SHP77 (cell line): ENCODE measurements around the gene C20orf173.
"Not testable (repeated sequence)": the region's sequence is repeated elsewhere in the genome, so short reads cannot be mapped to it uniquely, and the experiment has no call there.

Experiments
- DNase-seq, 2 experiments: peaks; one replicate each; lab custom pipeline; 2025; lab: John Stamatoyannopoulos, UW

The C20orf173 gene

DNA sequence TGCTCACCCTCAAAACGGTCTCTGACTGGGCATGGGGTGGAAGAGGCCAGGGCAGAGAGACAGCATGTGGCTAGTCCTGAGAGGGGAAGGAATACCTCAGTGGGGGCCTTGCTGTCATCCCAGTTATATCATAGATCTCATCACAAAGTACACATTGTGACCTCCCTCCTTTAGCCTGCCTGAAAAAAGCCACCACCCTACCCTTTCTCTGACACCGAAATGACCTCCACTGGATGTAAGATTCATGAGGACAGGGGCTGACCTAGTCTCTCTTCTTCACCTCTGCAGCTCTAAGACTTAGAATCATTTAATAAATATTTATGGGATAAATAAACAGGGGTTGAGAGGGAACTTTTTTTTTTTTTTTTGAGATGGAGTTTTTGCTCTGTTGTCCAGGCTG, at the start of gene C20orf173:
Gene C20orf173, minus strand, starts transcription at position 101 of the 400 bp plus-strand sequence. CDS start 279 bp downstream, outside the sequence.
- DNase-seq: no peak

- DNase-seq: no peak
These were observed 49.7 kb upstream of the C20orf173 start for GRCh38 chr20:35579196-35579595.

DNA sequence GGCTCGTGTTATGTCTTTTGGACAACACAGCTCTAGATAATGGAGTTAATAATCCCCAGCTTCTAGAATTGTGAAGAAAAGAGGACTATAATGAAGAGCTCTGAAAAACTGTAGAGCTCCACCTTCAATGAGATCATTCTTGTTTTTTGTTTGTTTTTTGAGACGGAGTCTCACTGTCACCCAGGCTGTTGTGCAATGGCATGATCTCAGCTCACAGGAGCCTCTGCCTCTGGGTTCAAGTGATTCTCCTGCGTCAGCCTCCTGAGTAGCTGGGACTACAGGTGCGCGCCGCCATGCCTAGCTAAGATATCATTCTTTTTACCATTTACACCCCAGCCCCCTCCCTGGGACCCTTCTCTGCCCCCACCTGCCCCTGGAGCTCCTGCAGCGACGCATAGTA, 49.0 kb upstream of the C20orf173 start:
- no peak for DNase-seq

GRCh38 chr20:35576816-35577215, 47.4 kb upstream of the C20orf173 start:
- DNase-seq: no peak

DNA sequence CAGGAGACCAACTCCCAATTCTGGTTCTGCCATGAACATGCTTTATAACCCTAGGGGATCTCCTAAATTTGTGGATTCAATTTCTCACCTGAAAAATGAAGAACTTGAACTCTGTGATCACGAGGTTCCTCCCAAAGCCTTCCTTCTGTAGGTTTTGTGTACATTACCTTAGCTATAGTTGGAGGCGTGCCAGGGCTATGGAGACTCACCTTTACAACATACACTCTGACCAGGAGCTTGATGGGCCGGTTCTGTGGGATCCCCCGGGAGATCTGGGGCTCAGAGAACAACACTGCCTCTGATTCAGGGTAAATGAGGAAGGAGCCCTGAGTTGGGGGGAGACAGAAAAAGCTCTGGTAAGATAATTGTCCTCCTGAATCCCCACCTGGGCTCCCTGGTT, 46.5 kb upstream of the C20orf173 start:
- no peak for DNase-seq

DNA sequence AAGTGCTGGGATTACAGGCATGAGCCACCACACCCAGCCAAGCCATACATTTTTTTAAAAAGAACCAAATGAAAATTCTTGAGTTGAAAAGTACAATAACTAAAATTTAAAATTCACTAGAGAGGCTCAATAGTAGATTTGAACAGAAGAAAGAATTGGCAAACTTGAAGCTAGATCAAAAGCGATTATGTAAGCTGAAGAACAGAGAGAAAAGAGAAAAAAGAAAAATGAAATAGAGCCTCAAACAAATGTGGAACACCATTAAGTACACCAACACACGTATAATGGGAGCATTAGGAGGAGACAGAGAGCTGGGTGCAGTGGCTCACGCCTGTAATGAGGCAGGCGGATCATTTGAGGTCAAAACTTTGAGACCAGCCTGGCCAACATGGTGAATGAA, 43.4 kb upstream of the C20orf173 start:
- DNase-seq: no peak

- no peak for DNase-seq
These were observed 42.1 kb upstream of the C20orf173 start for GRCh38 chr20:35571555-35571954.

GRCh38 chr20:35568645-35569044, 39.2 kb upstream of the C20orf173 start:
- DNase-seq: peak in 1 of 2 experiments; percentile 28

DNA sequence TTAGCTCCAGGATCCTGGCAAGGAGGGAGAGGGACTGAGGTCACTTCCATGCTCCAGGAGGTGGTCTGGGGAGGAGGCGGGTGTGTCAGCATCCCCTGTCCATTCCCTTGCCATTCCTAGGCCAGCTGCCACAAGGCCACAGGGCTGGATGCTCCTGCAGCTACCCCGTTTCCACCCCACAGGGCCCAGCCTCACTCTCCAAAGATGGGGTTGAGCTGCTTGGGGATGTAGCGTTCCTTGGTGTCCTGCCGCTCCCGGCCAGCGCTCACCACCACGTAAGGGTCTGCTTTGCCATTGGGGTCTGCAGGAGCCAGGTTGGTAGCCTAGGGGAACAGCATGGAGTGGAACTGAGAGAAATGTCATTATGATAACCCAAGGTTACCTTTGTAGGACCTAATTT, 35.5 kb upstream of the C20orf173 start:
- DNase-seq: no peak

DNA sequence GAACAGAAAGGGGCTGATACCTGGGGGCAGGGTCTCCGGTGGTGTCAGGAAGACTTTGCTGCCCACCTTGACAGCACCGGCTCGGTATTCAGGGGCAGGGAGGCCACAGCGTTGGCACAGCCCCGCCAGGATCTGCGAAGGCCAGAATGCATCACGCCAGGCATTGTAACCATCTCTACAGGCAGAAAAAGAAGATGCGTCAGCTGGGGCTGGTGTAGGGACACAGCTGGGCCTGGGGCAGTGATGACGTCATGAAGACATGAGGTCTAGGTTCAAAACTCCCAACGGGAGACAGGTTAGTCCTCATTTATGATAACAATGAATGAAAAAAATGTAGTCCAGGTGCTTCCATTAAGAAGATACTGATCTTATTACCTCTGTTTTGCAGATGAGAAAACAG, 34.4 kb upstream of the C20orf173 start:
- DNase-seq: no peak

DNA sequence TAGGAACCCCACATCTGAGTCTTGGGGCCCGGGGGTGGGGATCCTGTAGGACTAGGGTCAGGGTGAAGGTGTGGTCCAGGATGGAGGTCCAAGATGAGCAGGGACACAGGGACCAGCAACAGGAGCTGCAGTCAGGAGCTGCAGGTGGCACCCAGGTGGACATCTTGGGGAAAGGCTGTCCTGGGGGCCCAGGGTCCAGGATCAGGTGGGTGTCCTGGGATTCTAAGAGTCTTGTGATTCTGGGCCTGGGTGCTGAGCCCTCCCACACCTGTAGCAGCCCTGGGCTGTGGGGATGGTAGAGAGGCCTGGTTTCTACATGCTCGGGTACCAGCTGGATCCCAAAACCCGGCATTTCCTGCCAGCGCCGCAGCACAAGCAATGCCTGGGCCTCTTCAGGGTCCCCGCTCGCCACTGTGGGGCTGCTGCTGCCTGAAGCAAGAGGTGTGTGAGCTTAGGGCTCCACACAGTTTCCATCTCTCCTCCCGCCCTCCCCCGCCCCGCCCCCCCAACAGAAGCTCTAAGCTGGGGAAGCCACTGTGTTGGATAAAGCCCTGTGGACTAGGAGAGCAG, 33.2 kb upstream of the C20orf173 start:
- no peak for DNase-seq

DNA sequence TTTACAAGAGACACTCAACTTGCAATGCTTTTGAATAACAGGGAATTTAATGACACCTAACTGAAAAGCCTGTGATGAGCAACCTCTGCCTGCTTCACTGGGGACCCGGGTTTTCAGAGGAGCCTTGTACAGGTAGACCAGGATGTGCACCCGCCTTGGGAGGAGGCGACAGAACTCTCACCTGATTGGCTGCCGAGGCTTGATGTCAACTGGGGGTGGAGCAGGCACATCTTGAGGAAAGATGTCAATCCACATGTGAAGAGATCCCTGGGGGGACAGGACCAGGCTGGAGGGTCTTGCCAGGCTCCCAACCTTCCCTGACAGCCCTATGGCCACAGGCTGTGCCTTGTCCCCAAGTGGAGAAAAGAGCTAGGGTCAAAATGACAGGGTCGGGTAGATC, 32.2 kb upstream of the C20orf173 start:
- DNase-seq: no peak

DNA sequence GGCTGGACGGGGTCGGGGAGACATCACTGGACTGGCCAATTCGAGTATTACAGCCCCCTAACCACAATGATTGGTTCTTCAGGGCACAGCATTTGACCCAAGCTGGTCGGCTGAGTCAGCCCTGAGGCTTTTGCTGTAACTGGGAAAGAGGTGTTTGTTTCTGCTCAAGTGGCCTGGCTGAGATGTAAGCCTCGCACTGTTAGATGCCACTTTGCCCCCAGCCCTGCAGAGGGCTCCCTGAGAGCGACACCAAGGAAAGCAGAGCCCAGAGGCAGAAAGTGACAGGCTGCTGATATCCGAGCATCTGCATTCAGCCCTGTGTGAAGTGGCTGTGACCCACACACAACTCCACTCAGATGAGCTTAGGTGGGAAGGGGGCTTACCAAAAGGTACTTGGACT, 31.8 kb upstream of the C20orf173 start:
- peak; percentile 38 to 53 for DNase-seq

DNA sequence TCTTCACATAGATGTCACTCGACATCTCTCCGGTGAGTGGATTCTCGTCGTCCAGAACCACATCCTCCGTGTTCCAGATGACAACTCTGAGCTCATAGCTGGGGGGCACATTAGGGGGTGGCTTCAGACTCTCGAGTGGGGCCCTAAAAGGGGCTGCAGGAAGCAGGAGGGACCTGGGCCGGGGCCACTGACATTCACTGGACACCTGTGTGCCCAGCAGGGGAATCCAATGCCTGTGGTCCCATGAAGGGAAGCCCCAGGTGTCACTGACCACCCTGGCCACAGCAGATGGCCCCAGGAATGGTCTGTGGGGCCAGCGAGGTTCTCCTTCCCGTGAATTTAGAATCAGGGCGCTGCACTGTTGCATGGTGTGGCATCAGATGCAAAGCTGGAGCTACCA, 31.1 kb upstream of the C20orf173 start:
- DNase-seq: no peak

DNA sequence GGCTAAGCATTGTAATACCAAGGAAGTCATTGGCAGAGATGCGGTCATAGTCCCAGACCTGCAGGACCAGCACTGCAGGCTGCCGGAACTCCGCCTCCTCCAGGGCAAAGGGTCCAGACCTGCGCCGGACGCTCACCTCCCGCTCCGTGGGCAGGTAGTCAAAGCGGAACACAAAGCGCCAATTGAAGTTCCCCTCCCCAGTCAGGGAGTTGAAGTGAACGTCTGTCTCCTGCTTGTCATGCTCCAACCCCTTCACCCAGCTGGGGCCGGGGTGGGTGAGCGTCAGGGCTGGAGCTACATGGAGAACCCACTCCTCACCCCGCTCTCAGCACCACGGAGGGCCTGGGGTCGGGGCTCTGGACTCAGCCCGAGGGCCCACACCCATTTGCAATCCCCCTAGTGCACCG, 30.7 kb upstream of the C20orf173 start:
- no peak for DNase-seq

GRCh38 chr20:35559042-35559693, 29.7 kb upstream of the C20orf173 start:
- no peak for DNase-seq

- no peak for DNase-seq
These were observed 29.0 kb upstream of the C20orf173 start for GRCh38 chr20:35558451-35558850.

DNA sequence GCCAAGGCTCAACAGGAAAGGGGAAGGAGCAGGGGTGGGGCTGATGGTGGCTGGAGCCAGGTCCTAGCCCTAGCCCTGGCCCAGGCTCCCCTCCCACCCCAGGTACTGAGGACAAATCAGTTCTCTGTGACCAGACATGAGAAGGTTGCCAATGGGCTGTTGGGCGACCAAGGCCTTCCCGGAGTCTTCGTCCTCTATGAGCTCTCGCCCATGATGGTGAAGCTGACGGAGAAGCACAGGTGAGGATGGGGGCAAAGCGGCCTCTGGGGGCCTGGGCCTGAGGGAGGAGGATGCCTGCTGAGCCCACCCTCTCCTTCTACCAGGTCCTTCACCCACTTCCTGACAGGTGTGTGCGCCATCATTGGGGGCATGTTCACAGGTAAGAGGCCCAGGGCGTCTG, 27.4 kb upstream of the C20orf173 start:
- no peak for DNase-seq

- DNase-seq: no peak
These were observed 26.6 kb upstream of the C20orf173 start for GRCh38 chr20:35555951-35556645.

- DNase-seq: not testable (repeated sequence)
These were observed 26.0 kb upstream of the C20orf173 start for GRCh38 chr20:35555461-35555860.

DNA sequence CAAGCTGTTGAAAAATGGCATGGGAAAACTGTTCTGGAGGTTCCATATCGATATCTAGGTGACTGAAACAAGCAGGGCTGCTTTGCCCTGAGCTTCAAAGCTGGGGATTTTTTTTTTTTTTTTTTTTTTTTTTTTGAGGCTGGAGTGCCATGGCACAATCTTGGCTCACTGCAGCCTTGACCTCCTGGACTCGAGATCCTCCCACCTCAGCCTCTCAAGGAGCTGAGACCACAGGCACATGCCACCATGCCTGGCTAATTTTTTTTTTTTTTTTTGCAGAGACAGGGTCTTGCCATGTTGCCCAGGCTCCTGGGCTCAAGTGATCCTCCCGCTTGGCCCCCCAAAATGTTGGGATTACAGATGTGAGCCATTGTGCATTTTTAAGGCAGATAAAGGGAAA, 23.5 kb upstream of the C20orf173 start:
- no peak for DNase-seq

GRCh38 chr20:35551503-35551902, 22.1 kb upstream of the C20orf173 start:
- DNase-seq: no peak

- no peak for DNase-seq
These were observed 17.9 kb upstream of the C20orf173 start for GRCh38 chr20:35547329-35547728.
